Left ventricle myocardium inferior (tissue), 1 donor: Measurements from ENCODE around the gene SEMA3D. TPM values are rescaled to one million over a fixed set of nuclear protein-coding genes. Genes with fewer than 3 reads are reported as not detected.

Experiments
- DNase-seq: peaks from one replicate; pipeline ENCODE4 v3.0.0-alpha.2; 2020
- H3K27ac ChIP-seq: fragments of 200-600 bp; replicated peaks from 2 replicates; pipeline ENCODE4 v1.8.0; 2021
- H3K27me3 ChIP-seq: fragments of 200-600 bp; 2 replicates; pipeline ENCODE4 v1.8.0; 2021; ENCODE audit warnings: low read depth
- H3K36me3 ChIP-seq: fragments of 200-600 bp; 2 replicates; pipeline ENCODE4 v1.8.0; 2021
- H3K4me1 ChIP-seq: fragments of 200-600 bp; 2 replicates; pipeline ENCODE4 v1.8.0; 2021
- H3K4me3 ChIP-seq: fragments of 200-600 bp; 2 replicates; pipeline ENCODE4 v1.8.0; 2021; ENCODE audit warnings: mild to moderate bottlenecking, moderate library complexity
- H3K9me3 ChIP-seq: fragments of 200-600 bp; replicated peaks from 2 replicates; pipeline ENCODE4 v1.8.0; 2021
- intact Hi-C: fragments of 100-400 bp; cut with micrococcal nuclease; formaldehyde crosslinking; loops from one replicate; pipeline ENCODE4 v1.11.0; 2022
- total RNA-seq: library from RNA; stranded (reverse); fragmentation: NEBNext Ultra II Directional; extraction: Animal tissue kit (Norgen Biotek cat#: 25700); gene quantifications from one replicate; pipeline ENCODE4 v1.2.1, GENCODE V29; 2021
- TF ChIP-seq, protein P1 (sequence below): fragments of 200-600 bp; IDR thresholded peaks from 2 replicates; pipeline ENCODE4 v1.8.0; 2021; ENCODE audit warnings: antibody characterized with exemption, mild to moderate bottlenecking, borderline replicate concordance
- donor health status: DM: no; HTN: yes; CAD: no; lungs with severe emphysema.

Gene SEMA3D
- total RNA-seq, 1 donor from 2014 or later: 1.8 TPM

DNA sequence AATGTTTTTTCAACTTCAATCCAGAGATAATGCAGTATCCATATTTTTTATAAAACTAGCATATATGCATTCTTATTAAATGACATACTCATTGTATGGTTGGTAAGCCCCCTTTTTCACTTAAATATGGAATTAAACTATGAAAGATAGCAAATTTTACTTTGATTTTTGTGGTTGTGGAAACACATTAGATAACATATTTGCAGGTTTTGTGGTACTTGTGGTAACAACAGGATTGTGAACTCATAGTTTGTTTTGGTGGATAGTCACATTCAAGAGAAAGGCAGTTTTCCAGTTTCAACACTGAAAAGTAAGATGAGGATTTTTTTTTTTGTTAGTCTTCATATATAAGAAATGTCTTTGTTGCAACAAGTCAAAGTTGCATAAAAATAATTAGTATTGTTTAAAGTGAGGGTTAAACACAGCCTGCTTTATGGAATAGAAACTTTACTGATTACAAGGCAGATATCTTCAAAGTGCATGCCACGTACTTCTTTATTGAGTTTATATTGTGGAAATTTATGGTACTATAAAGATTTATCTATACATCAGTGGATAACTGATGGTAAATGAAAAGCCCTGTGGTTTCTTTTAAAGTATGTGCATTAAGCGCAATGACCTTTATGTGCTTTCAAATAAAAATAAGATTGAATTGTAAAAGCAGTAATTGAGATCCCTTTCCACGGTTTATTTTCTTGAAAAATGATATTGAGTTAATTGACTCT lies 39.7 kb upstream of the SEMA3D start:
- Histone ChIP-seq H3K9me3 (no peaks in the 10 kb centered on the region), H3K4me3 (no peak overlapping the region), H3K36me3 (no peaks in the 10 kb centered on the region), H3K27me3 (no peaks in the 10 kb centered on the region), H3K4me1 (no peaks in the 10 kb centered on the region), H3K27ac (no peak overlapping the region)
- intact Hi-C loops: no loop called here
- no peak for DNase-seq
- TF ChIP-seq, protein P1, sequence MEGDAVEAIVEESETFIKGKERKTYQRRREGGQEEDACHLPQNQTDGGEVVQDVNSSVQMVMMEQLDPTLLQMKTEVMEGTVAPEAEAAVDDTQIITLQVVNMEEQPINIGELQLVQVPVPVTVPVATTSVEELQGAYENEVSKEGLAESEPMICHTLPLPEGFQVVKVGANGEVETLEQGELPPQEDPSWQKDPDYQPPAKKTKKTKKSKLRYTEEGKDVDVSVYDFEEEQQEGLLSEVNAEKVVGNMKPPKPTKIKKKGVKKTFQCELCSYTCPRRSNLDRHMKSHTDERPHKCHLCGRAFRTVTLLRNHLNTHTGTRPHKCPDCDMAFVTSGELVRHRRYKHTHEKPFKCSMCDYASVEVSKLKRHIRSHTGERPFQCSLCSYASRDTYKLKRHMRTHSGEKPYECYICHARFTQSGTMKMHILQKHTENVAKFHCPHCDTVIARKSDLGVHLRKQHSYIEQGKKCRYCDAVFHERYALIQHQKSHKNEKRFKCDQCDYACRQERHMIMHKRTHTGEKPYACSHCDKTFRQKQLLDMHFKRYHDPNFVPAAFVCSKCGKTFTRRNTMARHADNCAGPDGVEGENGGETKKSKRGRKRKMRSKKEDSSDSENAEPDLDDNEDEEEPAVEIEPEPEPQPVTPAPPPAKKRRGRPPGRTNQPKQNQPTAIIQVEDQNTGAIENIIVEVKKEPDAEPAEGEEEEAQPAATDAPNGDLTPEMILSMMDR: no peak

DNA sequence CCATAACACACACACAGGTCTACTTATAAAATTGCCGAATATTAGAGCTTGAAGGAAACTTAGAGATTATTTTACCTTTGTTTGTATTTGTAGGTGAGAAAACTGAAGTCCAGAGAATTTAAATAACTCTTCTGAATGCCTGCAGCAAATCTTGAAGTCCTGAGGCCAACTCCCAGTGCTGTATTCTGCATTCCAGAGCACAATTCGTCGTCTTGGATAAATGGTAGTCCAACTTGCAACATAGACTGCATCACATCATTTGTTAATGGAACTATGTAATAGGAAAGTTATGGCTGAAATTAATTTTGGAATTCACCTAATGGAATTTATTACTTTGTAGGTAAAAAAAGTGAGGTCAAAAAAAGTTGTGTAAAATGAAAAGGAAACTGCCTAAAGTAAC lies 37.3 kb upstream of the SEMA3D start:
- Histone ChIP-seq H3K4me1 (no peaks in the 10 kb centered on the region), H3K27me3 (no peaks in the 10 kb centered on the region), H3K4me3 (no peak overlapping the region), H3K36me3 (no peaks in the 10 kb centered on the region), H3K9me3 (no peaks in the 10 kb centered on the region), H3K27ac (no peak overlapping the region)
- DNase-seq: no peak
- TF ChIP-seq, protein P1: no peak
- intact Hi-C loops: no loop called here

DNA sequence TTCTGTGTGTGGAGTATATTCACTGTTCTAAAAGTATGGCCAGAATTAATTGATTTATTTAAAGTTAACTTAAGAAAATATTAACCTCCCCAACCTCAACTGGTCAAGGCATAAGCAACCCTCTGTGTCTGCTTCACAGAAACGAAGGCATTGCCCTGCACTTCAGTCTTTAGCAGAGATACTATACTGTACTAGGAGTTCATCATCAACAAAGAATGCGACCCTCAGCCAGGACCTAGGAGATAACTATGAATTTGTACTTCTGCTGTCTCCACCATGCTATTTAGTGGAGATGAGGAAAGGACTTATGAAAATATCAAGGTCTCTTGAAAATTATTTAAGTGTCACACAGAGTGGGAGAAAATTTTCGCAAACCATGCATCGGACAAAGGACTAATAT lies 35.7 kb upstream of the SEMA3D start:
- Histone ChIP-seq H3K4me3 (no peak overlapping the region), H3K9me3 (no peaks in the 10 kb centered on the region), H3K4me1 (no peaks in the 10 kb centered on the region), H3K27me3 (no peaks in the 10 kb centered on the region), H3K27ac (no peak overlapping the region), H3K36me3 (no peaks in the 10 kb centered on the region)
- no peak for DNase-seq
- TF ChIP-seq, protein P1: no peak
- intact Hi-C loops: no loop called here

GRCh38 chr7:85221796-85222195 lies 34.9 kb upstream of the SEMA3D start:
- TF ChIP-seq, protein P1: no peak
- Histone ChIP-seq H3K36me3 (no peaks in the 10 kb centered on the region), H3K4me1 (no peaks in the 10 kb centered on the region), H3K27ac (no peak overlapping the region), H3K27me3 (no peaks in the 10 kb centered on the region), H3K4me3 (no peak overlapping the region), H3K9me3 (no peaks in the 10 kb centered on the region)
- intact Hi-C loops: no loop called here
- DNase-seq: no peak

DNA sequence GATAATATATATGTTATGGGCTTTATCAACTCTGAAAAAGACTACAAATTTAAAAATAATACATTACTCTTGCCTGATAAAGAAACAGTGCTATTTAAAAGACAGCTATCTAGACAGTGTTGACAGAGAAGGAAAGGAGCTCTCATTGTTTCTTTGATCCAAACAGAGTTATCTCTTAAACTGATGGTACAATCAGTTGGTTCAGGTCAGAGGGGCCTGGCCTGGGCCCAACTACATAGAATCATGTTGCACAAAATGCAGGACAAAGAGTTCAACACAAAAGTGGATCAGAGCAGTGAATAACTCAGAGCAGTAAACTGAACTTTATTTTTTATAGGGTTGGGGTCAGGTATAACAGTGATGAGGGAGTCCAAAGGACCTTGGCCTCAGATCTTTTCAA lies 33.8 kb upstream of the SEMA3D start:
- intact Hi-C loops: no loop called here
- no peak for DNase-seq
- Histone ChIP-seq H3K27ac (no peak overlapping the region), H3K4me3 (no peak overlapping the region), H3K4me1 (no peaks in the 10 kb centered on the region), H3K27me3 (no peaks in the 10 kb centered on the region), H3K9me3 (no peaks in the 10 kb centered on the region), H3K36me3 (no peaks in the 10 kb centered on the region)
- TF ChIP-seq, protein P1: no peak
